Measurements from ENCODE around the gene VARS1. TPM values are rescaled to one million over a fixed set of nuclear protein-coding genes. Genes with fewer than 3 reads are reported as not detected.
"Not testable (repeated sequence)": the region's sequence is repeated elsewhere in the genome, so short reads cannot be mapped to it uniquely, and the experiment has no call there.

The VARS1 gene
- total RNA-seq, 1 donor from 2014 or later: 162 TPM

DNA sequence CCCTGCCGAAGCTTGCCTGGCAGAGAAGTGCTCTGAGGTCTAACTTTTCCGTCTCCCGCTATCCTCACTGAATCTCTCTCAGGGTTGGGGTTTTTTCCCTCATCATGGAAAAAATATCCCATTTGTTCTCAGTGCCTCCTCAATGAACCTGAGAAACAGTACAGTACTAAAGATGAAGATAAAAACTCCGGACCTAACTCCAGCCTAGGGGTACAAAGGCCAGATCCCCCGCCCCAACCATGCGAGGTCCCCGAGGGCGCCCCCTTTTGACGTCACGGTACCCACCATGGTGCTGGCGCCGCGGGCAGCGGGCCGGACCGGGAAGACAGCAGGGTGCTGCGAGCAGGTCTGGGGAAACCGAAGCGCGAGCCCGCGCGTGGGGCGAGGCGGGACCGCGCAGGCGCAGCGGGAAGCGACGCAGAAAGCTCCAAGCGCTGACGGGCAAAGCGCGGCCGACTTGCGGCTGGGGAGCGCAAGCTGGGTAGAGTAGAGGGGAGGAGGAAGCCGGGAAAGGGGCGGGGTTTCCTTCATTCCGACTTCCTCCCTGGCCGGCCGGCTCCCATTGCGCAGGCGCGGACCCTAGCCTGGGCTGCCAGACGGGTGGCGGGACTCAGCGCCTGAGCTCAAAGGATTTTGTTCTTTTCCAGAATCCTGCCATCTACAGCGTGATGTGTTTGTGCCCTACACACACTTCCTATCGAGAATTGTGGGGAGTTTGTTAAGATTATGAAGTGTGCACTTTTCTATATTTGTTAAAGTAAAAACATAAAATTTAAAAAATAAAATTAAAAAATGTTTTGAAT, 11.1 kb upstream of the VARS1 start, which contains the start of gene LSM2:
Gene LSM2, minus strand, starts transcription at position 497 of the 803 bp plus-strand sequence. Its CDS starts 209 bp downstream, at position 288.
- Mint-ChIP-seq H3K4me3 (peak within 1 kb of the TSS; percentile 94), H3K4me1 (peaks cover 18% of the 10 kb centered on the region), H3K27me3 (ENCODE audit: low read depth) (no peaks in the 10 kb centered on the region), H3K36me3 (ENCODE audit: low read depth) (peaks cover 2% of the 10 kb centered on the region), H3K9me3 (no peaks in the 10 kb centered on the region), H3K27ac (ENCODE audit: unreplicated experiment) (peak within 1 kb of the TSS; percentile 99)
- TF ChIP-seq, protein P1, sequence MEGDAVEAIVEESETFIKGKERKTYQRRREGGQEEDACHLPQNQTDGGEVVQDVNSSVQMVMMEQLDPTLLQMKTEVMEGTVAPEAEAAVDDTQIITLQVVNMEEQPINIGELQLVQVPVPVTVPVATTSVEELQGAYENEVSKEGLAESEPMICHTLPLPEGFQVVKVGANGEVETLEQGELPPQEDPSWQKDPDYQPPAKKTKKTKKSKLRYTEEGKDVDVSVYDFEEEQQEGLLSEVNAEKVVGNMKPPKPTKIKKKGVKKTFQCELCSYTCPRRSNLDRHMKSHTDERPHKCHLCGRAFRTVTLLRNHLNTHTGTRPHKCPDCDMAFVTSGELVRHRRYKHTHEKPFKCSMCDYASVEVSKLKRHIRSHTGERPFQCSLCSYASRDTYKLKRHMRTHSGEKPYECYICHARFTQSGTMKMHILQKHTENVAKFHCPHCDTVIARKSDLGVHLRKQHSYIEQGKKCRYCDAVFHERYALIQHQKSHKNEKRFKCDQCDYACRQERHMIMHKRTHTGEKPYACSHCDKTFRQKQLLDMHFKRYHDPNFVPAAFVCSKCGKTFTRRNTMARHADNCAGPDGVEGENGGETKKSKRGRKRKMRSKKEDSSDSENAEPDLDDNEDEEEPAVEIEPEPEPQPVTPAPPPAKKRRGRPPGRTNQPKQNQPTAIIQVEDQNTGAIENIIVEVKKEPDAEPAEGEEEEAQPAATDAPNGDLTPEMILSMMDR (conservative IDR thresholded peaks at IDR 0.05): no peak
- DNase-seq (ENCODE audit: low read depth, low spot score): peak; percentile 98

DNA sequence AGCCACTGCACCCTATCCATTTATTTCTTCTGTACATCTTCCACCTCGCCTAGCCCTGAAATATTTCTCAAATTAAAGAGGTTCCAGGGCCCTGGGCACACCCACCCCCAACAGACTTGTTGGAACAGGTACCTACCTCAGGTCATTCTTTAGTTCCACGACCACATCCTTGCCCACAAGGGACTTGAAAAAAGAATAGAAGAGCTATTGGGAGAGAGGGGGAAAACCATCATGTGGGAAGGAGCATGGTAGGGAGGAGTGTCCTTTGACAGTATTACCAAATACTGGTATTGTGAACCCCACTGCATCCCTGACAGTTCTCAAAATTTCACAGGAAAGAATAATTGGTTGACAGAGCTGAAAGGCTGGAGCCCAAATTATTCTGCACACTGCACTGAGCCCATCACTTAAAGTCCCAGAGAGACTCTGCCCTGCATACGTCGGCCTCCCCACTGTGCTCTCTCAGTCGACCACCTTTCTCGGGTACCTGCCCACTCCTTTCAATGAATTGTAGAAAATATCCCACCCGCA, 10.5 kb upstream of the VARS1 start:
- DNase-seq (ENCODE audit: low read depth, low spot score): no peak
- H3K36me3 Mint-ChIP-seq (ENCODE audit: low read depth): peaks cover 6% of the 10 kb centered on the region
- no peaks in the 10 kb centered on the region for H3K27me3 Mint-ChIP-seq (ENCODE audit: low read depth)
- TF ChIP-seq, protein P1 (conservative IDR thresholded peaks at IDR 0.05): no peak
- H3K4me3 Mint-ChIP-seq: peak overlapping the region; percentile 94
- H3K4me1 Mint-ChIP-seq: peaks cover 18% of the 10 kb centered on the region
- H3K27ac Mint-ChIP-seq (ENCODE audit: unreplicated experiment): peak overlapping the region; percentile 99
- H3K9me3 Mint-ChIP-seq: no peaks in the 10 kb centered on the region

DNA sequence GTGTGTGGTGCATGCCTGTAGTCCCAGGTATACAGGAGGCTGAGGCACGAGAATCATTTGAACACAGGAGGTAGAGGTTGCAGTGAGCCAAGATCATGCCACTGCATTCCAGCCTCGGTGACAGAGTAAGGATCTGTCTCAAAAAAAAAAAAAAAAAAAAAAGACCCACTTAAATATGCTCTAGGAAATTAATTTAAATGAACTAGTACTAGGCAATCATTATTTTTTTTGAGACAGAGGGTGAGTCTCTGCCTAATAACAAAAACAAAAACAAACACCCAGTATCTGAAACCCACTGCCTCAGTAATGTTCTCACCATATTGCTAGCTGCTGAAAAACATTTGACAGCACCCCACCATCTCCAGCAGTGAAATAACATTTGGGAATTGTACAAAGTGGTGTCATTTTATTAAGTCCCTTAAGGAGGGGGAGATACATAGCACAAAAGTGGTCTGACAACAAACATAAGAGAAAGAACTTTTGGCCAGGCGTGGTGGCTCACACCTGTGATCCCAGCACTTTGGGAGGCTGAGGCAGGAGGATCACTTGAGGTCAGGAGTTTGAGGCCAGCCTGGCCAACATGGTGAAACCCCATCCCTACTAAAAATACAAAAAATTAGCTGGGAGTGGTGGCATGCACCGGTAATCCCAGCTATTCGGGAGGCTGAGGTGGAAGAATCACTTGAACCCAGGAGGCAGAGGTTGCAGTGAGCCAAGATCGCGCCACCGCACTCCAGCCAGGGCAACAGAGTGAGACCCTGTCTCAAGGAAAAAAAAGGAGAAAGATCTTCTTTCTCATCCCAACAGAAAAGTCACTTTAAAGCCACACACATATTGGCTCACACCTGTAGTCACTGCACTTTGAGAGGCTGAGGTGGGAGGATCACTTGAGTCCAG, 5.7 kb upstream of the VARS1 start:
- not testable (repeated sequence) for DNase-seq (ENCODE audit: low read depth, low spot score); H3K36me3 Mint-ChIP-seq (ENCODE audit: low read depth)

DNA sequence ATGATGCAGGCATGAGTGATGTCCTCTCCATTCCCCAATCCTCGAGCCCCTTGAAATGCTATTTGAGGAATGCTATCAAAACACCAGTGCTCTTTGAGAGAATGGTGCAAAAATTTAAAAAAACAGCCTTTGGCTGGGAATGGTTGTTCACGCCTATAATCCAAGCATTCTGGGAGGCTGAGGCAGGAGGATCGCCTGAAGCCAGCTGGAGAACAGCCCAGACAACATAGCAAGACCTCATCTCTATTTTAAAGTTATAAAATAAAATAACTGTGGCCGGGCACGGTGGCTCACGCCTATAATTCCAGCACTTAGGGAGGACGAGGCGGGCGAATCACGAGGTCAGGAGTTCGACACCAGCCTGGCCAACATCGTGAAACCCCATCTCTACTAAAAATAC, 4.2 kb upstream of the VARS1 start:
- Mint-ChIP-seq H3K36me3 (ENCODE audit: low read depth) (peaks cover 5% of the 10 kb centered on the region), H3K27me3 (ENCODE audit: low read depth) (no peaks in the 10 kb centered on the region), H3K27ac (ENCODE audit: unreplicated experiment) (no peak overlapping the region), H3K9me3 (no peaks in the 10 kb centered on the region), H3K4me3 (no peak overlapping the region), H3K4me1 (peaks cover 15% of the 10 kb centered on the region)
- no peak for DNase-seq (ENCODE audit: low read depth, low spot score)
- TF ChIP-seq, protein P1 (conservative IDR thresholded peaks at IDR 0.05): no peak

More for the DNA sequence above, 5.7 kb upstream of the VARS1 start:
- H3K27me3 Mint-ChIP-seq (ENCODE audit: low read depth); H3K27ac Mint-ChIP-seq (ENCODE audit: unreplicated experiment); H3K9me3 Mint-ChIP-seq; H3K4me3 Mint-ChIP-seq: not testable (repeated sequence)
- H3K4me1 Mint-ChIP-seq: peaks cover 16% of the 10 kb centered on the region

DNA sequence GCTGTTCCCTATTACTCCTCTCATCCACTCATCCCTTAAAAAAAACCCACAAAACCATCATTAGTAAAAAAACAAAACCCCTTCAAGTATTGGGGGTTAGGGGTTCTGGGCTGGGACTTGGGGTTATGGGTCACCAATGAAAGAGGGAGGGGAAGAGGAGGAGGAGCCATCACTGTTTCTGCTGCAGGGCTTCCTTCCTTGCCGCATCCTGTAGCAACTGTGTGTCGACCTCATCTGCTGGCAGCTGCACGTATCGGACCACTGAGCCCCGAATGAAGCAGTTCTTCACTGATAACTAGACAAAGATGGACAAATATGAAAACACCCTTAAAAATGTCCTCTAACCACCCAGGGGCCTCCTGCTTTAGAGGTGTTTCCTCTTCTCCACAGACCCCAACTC, 2.0 kb upstream of the VARS1 start:
- DNase-seq (ENCODE audit: low read depth, low spot score): no peak
- peak overlapping the region; percentile 77 for H3K4me3 Mint-ChIP-seq
- H3K4me1 Mint-ChIP-seq: peaks cover 23% of the 10 kb centered on the region
- H3K36me3 Mint-ChIP-seq (ENCODE audit: low read depth): peaks cover 9% of the 10 kb centered on the region
- no peaks in the 10 kb centered on the region for H3K27me3 Mint-ChIP-seq (ENCODE audit: low read depth)
- no peaks in the 10 kb centered on the region for H3K9me3 Mint-ChIP-seq
- no peak overlapping the region for H3K27ac Mint-ChIP-seq (ENCODE audit: unreplicated experiment)
- TF ChIP-seq, protein P1 (conservative IDR thresholded peaks at IDR 0.05): no peak

All from neural crest cell (in vitro differentiated cells).